GM21825 (cell line): ENCODE data around the gene HSD17B3.
"Not testable (repeated sequence)": the region's sequence is repeated elsewhere in the genome, so short reads cannot be mapped to it uniquely, and the experiment has no call there.

Experiments
- ATAC-seq: cut with Tn5 transposase; IDR thresholded peaks from one replicate; pipeline ENCODE4 v1.9.1; 2021; ENCODE audit warnings: mild to moderate bottlenecking, moderate library complexity; ENCODE audit not compliant: unreplicated experiment

HSD17B3 gene

GRCh38 chr9:96302021-96302420 is at the start of gene HSD17B3:
Gene HSD17B3, minus strand, starts transcription at chr9:96302176. Its CDS starts 72 bp downstream, at chr9:96302104.
- ATAC-seq = no peak

- no peak for ATAC-seq
Measured at GRCh38 chr9:96350866-96351265, 48.9 kb upstream of the HSD17B3 start.

- ATAC-seq = no peak
Measured at GRCh38 chr9:96348261-96348660, 46.3 kb upstream of the HSD17B3 start.

GRCh38 chr9:96345551-96345950 is 43.6 kb upstream of the HSD17B3 start:
- no peak for ATAC-seq

GRCh38 chr9:96344458-96345180 is 42.6 kb upstream of the HSD17B3 start:
- no peak for ATAC-seq

- no peak for ATAC-seq
Measured at GRCh38 chr9:96343515-96344360, 41.8 kb upstream of the HSD17B3 start.

- ATAC-seq = no peak
Measured at GRCh38 chr9:96342571-96343245, 40.7 kb upstream of the HSD17B3 start.

- no peak for ATAC-seq
Measured at GRCh38 chr9:96340707-96341106, 38.7 kb upstream of the HSD17B3 start.

- no peak for ATAC-seq
Measured at GRCh38 chr9:96338299-96338698, 36.3 kb upstream of the HSD17B3 start.

- ATAC-seq = no peak
Measured at GRCh38 chr9:96333958-96334357, 32.0 kb upstream of the HSD17B3 start.

GRCh38 chr9:96331236-96331947 is 29.4 kb upstream of the HSD17B3 start:
- ATAC-seq = no peak

- no peak for ATAC-seq
Measured at GRCh38 chr9:96327694-96328352, 25.8 kb upstream of the HSD17B3 start.

GRCh38 chr9:96323169-96323568 is 21.2 kb upstream of the HSD17B3 start:
- no peak for ATAC-seq

- ATAC-seq = not testable (repeated sequence)
Measured at GRCh38 chr9:96322736-96323135, 20.8 kb upstream of the HSD17B3 start.

GRCh38 chr9:96322210-96322609 is 20.2 kb upstream of the HSD17B3 start:
- not testable (repeated sequence) for ATAC-seq

GRCh38 chr9:96321515-96321914 is 19.5 kb upstream of the HSD17B3 start:
- no peak for ATAC-seq

GRCh38 chr9:96320749-96321280 is 18.8 kb upstream of the HSD17B3 start:
- ATAC-seq = no peak

- no peak for ATAC-seq
Measured at GRCh38 chr9:96318921-96319565, 17.1 kb upstream of the HSD17B3 start.

- no peak for ATAC-seq
Measured at GRCh38 chr9:96317335-96317980, 15.5 kb upstream of the HSD17B3 start.
